Ramos (cell line): ENCODE measurements around the gene SRPK1.

Source experiments
- in situ Hi-C: fragments of 300-500 bp; cut with MboI; formaldehyde crosslinking; loops from one replicate; pipeline ENCODE4 v1.14.3; 2022; ENCODE audit warnings: low sequenced_read_pairs; ENCODE audit not compliant: unreplicated experiment

The SRPK1 gene

DNA sequence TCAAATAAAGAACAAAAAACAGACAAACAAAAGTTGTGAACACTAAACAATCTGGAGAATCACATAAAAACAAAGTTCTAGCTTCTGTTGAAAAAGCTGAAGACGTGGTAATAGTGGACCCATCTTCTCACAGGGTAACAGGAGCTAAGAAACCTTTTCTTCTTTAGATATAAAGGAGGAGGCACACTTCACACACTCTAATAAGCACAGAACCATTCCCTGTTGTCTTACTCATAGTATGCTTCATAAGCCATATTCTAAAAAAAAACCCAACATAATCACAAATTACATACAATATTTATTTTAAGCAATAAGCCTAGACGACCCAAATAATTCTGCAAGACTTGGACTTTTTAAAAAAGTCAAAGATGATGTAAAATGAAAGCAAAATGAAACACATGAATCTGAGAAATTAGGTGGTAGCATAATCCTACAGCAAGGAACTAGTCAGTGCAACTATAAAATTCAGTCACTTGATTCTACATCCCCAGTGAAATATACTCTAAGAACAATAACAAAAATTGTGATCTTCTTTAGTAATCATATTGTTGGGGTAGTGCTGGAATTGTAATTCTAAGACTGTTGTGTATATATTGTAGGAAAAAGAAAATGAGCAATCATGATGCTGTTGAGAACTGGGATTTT is 15.6 kb downstream of the SRPK1 start:
- in situ Hi-C loops = no loop called here

DNA sequence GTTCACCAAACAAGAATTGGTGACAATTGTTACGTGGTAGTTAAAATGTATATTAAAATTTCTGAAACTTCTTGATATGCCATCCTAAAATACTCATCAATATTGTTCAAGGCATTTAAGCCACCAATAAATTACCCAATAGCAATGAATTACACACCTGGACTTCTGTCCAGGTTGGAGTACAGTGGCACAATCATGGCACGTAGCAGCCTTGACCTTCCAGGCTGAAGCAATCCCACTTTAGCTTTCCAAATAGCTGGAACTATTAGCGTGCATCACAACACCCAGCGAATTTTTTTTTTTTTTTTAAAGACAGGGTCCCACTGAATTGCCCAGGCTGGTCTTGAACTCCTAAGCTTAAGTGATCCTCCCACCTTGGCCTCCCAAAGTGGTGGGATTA is 17.2 kb downstream of the SRPK1 start:
- in situ Hi-C loops = no loop called here

DNA sequence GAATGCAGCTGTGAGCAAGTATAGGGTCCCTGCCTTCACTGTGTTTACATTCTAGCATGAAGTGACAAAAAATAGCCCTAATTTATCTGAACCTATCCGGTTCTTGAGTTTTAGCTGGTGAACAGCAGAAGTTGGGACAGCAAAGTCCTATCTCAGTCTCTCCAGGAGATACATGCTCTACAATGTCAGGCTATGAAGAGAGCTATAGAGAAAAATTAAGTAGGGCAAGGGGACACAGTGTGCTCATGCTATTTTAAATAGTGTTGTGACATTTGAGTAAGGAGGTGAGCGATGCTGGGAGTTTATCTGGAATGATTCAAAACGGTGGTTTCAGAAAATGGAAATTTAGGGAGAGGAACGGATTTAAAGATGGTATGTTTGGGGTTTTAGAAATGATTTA is 20.4 kb downstream of the SRPK1 start:
- in situ Hi-C loops = no loop called here

DNA sequence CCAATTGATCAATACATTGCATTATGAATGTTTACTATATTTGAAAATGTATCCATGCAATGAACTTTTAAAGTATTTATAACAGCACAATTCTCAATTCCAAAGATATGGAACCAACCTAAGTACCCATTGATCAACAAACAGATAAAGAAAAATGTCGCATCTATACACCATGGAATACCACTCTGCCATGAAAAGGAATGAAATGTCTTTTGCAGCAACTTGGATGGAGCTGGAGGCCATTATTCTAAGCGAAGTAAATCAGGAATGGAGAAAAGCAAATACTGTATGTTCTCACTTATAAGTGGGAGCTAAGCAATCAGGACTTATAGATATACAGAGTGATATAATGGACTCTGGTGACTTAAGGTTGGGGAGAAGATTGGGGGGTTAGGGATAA is 22.9 kb downstream of the SRPK1 start:
- in situ Hi-C loops = no loop called here

DNA sequence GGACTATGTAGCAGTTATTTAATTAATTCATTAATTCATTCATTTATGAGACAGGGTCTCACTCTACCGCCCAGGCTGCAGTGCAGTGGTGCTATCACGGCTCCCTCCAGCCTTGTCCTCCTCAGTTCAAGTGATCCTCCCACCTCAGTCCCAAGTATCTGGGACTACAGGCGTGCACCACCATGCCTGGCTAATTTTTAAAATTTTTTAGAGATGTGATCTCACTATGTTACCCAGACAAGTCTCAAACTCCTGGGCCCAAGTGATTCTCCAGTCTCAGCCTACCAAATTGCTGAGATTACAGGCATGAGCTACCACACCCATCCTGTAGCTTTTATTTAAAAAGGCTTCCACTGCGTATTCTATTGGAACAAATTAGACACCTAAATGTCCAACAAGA is 23.4 kb downstream of the SRPK1 start:
- in situ Hi-C loops = no loop called here

DNA sequence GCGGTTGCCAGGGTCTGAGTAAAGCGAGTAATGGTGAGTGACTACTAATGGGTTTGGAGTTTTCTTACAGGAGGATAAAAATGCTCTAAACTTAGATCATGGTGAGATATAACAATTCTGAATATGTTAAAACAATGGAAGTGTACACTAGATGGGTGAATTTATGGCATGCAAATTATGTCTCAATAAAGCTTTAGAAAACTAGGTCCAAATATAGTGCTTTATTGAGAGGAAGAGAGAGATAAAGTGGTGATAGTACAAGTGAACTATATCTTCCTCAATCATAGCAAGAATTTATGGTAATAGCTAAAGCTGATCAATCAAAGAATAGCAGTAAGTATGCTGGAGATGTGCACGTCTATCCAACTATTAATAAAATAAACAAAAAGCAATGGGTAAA is 23.9 kb downstream of the SRPK1 start:
- in situ Hi-C loops = no loop called here

DNA sequence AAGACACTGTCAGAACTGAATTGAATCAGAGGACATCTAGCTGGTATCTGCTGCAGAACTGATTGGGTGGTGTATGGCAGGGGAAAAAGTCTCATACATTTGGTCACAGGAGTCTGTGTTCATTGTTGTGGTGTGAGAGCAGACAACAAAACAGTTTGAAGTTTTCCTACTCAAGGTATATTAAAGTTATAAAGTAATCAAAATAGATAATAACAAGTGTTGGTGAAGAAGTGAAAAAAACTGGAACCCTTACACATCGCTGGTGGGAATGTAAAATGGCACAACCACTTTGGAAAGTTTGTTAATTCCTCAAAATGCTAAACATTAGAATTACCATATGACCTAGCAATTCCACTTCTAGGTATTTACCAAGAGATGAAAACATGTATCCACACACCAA is 24.7 kb downstream of the SRPK1 start:
- in situ Hi-C loops = no loop called here

DNA sequence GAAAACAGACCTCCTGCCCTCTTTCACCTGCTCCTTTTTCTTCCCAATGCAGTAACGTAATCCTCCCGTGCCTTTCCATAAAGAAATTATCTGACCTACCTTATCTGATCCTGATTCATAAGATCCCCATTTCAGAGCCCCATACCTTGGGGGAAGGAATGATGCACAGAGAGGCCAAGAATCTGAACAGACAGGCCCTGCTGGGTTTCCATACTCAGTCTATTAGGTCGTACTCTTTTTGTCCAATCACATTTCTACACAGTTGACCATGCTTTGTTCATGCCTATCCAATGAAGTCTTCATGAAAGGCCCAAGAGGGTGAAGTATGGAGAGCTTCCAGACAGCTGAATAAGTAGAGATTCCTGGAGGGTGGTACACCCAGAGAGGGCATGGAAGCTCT is 25.3 kb downstream of the SRPK1 start:
- in situ Hi-C loops = no loop called here

DNA sequence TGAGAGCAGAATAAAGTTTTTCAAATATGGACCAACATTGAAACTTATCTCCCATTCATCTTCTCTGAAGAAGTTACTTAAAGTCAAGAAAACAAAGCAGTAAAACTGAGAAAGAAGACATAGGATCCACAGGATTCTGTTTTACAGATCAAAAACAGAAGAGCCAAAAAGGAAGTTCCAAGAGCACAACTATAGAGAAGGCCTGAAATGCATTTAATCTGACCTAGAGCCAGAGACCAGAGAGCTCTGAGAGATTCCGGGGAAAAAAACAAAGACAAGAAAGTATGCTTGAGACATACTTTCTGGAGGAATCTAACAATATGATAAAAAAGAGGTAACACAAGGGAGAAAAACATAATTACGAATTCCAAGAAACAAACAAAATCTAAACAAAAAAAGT is 26.1 kb downstream of the SRPK1 start:
- in situ Hi-C loops = no loop called here

DNA sequence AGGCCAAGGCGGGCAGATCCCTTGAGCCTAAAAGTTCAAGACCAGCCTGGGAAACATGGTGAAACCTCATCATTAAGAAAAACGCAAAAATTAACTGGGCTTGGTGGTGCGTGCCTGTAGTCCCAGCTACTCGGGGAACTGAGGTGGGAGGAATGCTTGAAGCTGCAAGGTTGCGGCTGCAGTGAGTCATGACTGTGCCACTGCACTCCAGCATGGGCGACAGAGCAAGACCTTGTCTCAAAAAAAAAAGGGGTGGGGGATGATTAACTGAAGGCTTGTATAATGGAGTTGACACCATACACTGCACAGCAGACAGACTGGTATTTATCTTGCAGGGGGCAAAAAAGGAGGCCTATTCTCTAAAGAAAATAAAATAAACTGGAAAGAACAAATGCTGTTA is 27.7 kb downstream of the SRPK1 start:
- in situ Hi-C loops = no loop called here

DNA sequence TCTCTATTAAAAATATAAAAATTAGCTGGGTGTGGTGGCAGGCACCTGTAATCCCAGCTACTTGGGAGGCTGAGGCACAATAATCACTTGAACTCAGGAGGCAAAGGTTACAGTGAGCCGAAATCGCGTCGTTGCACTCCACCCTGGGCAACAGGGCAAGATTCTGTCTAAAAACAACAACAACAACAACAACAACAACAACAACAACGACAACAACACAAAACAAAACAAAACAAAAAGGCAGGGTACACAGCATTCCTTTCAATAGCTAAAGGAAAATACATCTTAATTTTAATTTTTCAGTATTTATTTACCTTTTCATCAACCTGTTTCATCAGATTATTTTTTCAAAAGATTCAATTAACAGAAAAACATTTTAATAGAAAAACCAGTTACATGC is 28.4 kb downstream of the SRPK1 start:
- in situ Hi-C loops = no loop called here

DNA sequence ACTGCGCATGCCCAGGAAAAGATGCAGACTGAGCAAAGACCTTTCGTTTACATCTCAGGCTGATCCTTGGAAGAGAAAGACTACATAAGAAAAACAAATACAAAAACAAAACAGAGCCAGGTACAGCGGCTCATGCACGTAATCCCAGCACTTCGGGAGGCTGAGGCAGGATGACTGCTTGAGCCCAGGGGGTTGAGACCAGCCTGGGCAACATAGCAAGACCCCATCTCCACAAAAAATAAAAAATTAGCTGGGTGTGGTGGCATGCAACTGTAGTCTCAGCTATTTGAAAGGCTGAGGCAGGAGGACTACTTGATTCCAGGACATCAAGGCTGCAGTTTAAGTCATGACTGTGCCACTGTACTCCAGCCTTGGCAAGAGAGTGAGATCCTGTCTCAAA is 41.7 kb downstream of the SRPK1 start:
- in situ Hi-C loops = no loop called here

DNA sequence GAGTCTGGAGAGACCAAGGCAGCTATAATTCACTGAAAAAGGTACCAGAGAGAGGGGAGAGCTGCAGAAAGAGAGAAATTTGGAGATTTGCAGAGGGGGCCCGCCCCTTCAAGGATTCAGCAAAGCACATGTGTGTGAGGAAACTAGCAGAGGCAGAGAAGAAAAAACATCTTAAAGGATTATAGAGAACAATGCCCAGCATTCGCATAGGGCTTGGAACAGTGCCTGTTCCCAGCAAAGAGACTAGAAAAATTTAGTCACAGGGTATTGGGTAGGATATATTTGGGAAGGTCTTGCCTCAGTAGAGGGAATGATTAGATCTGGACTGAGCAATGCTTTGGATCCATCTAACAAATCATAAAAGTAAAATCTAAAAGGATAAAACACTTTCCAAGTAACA is 44.0 kb downstream of the SRPK1 start:
- in situ Hi-C loops = no loop called here

DNA sequence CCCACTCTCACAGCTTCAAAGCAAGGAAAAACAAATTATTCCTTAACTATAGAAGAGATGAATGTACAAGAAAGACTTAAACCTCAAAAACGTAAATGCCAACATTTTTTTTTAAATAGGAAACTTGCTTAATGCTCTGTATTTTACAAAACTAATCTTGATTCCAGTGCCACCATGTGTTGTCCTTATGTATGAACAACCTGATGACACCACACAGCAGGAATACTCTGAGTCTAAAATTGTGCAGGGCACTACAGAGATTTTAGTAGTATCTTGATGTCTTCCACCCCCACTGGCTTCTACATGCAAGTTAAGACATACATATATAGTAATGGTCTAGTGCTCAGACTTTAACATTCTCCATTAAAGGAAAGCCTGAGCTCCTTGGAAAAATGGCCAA is 46.2 kb downstream of the SRPK1 start:
- in situ Hi-C loops = no loop called here

DNA sequence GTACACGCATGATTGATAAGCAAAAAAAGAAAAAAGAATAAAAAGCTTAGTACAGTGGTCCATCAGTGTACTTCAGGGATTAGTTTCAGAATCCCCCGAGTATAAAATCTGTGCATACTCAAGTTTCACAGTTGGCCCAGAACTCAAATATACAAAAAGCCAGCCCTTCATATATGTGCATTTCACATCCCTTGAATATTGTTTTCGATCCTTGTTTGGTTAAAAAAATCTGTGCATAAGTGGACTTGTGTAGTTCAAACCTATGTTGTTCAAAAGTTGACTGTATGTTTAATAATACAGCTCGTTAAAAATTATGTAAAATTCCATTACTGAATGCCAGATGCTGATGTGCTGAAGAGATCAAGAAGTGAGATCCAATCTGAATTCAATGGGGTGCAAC is 61.5 kb downstream of the SRPK1 start:
- in situ Hi-C loops = no loop called here

DNA sequence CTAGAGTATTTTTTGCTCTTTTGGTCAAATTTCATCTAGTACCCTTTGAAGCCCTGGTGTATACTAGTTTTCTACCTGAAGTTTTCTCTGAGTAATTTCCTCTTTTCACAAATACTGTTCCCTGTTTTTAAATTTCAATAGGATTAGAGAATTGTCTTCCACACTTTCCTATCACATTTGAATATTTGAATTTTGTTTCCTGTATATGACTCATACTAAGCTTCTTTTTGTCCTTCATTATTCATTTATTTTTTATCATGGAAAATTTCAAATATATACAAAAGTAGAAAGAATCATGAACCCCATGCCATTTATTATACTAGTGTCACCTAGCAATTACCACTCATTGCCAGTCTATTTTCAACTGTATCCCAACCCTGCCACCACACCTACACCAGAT is 63.0 kb downstream of the SRPK1 start:
- in situ Hi-C loops = no loop called here

DNA sequence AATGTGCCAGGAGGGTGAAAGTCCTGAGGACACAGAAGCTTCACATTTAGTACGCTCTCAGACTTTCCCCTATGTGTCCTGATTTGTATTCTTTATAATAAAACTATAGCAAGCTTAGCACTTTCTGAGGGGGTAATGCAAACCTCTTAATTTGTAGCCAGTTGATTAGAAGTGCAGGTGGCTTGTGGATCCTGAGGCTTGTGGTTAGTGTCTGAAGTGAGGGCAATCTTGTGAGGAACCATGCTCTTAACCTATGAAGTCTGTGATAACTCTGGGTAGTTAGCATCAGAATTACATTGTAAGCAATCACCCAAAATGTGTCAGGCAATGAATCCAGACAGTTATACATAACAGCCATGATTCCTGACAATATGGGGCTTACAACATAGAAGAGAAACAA is 64.6 kb downstream of the SRPK1 start:
- in situ Hi-C loops = no loop called here

DNA sequence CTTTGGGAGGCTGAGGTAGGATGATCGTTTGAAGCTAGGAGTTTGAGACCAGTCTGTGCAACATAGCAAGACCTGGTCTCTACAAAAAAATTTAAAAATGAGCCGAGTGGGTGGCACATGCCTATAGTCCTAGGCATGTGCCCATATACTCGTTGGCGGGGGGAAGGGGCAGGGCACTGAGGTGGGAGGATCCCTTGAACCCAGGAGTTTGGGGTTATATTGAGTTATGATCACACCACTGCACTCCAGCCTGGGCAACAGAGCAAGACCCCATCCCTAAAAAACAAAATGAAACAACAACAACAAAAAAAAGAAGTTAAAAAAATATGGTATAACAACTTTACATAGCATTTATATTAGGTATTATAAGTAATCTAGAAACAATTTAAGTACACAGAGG is 67.9 kb downstream of the SRPK1 start:
- in situ Hi-C loops = no loop called here

DNA sequence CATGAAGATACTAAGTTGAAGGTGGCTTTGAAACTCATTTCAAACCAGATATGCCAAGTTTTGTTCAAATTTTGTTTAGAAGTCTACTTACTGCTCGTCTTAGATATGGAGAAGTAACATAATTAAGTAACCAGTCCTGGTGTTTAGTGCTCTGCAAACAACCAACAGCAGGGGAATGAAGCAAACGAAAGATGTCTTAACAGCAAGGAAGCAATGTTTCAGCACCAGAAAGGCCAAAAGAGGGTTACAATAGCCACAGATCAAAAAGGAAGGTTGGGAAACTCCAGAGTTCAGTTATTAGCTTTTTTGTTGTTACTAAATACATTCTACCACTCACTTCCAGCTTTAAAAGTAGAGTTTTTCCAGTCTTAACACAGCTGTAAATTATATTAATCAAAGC is 70.7 kb downstream of the SRPK1 start:
- in situ Hi-C loops = no loop called here

DNA sequence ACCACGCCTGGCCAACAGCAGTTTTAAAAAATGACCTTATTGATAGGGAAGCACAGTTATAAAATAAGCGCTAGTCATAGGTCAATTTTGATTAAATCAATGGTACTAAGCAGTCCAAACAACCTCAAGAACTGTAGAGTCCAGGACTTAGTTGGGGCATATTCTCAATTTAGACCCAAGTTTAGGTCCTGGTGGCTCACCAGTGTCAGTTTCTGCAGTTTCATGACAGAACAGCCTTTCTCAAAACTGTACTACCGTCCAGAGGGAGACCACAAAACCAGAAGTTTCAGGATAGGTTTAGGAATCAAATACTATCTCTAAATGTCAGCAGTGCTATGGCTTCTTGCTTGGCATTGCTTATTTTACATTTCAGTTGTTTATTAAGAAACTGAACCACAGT is 76.6 kb downstream of the SRPK1 start:
- in situ Hi-C loops = no loop called here

DNA sequence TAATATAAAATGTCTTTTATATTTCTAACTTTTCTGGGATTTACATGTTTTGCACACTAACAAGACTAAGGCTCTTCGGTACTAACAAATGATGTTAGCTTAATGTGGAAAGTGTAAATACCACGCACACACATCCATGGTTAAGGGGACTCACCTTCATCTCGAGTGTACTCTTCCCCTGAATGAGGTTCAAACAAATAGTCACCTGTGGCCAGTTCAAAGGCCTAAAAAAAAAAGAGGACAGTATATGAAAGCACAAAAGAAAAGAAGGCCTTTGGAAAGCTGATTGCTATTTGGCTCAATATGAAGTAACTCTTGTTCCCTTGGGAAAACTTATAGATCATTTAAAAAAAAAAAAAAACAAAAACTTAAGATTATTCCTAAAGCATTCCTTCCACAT is 78.5 kb downstream of the SRPK1 start:
- in situ Hi-C loops = no loop called here

DNA sequence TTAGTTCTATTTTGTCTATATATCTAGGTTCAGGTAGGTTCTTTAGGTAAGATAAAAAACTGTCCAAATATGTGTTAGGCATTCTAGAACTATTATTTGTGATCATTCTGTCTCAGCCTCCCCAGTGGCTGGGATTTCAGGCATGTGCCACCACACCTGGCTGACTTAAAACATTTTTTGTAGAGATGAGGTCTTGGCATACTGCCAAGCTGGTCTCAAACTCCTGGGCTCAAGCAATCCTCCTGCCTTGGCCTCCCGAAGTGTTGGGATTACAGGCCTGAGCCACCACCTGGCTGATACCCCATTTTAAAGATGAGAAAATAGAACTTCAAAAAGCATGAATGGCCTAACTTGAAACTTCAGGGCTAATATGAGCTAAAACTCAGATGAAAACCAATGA is 81.9 kb downstream of the SRPK1 start:
- in situ Hi-C loops = no loop called here

DNA sequence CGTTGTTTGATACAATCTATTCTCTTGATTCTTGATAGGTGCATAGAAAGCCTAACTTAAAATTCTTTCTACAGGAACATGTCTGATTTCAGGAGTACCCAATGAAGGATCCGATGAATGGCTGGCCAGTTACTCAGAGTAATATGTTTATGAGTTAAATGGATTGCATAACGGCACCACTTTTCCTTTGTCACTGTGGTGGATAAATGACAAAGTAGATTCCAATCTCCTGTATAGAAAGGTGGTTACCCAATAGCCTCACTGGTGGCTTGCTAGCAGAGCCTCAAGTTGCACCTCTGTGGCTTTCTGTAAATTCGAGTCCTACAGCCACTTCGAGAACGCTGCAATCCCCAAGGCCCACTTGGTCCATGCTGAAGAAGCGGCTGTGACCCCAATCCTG is 87.4 kb downstream of the SRPK1 start:
- in situ Hi-C loops = no loop called here
